ENCODE results near the gene RNU1-3. TPM values are rescaled to one million over a fixed set of nuclear protein-coding genes. Genes with fewer than 3 reads are reported as not detected.
"Not testable (repeated sequence)": the region's sequence is repeated elsewhere in the genome, so short reads cannot be mapped to it uniquely, and the experiment has no call there.

Gene RNU1-3
- total and polyA plus RNA-seq, 2 donors from 2014 or later, result 26.8 to 8,605 TPM

DNA sequence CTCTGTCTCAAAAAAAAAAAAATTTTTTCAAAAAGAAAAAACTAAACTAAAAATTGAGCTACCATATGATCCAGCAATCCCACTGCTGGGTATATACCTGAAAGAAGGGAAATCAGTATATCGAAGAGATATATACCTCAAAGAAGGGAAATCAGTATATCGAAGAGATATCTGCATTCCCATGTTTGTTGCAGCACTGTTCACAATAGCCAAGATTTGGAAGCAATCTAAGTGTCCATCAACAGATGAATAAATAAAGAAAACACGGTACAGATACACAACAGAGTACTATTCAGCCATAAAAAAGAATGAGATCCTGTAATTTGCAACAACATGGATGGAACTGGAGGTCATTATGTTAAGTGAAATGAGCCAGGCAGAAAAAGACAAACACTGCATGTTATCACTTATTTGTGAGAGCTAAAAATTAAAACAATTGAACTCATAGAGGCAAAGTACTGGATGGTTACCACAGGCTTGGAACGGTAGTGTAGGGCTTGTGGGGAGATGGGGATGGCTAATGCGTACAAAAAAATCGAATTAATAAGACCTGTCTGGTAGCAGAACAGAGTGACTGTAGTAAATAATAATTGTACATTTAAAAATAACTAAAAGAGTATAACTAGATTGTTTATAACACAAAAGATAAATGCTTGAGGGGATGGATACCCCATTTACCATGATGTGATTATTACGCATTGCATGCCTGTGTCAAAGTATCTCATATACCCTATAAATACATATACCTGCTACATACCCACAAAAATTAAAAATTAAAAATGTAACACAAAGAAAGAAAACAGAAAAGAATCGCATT, 25.4 kb downstream of the RNU1-3 start:
- FAIRE-seq; H3K9me3 ChIP-seq (ENCODE audit: control insufficient read depth in 2 of 3, insufficient read depth in 1 of 3, low read length in 3 of 3); H3K27ac ChIP-seq (ENCODE audit: low read depth in 2 of 2, low read length in 2 of 2); intact Hi-C loops (cut with DNase I); H3K9ac ChIP-seq (ENCODE audit: low read length in 3 of 3); H3K27me3 ChIP-seq (ENCODE audit: control insufficient read depth, insufficient read depth, low read length); DNase-seq; H3K4me3 ChIP-seq (ENCODE audit: low read length in 3 of 3); H3K36me3 ChIP-seq (ENCODE audit: control insufficient read depth in 2 of 3, insufficient read depth in 3 of 3, low read length in 3 of 3): not testable (repeated sequence)
- peaks cover 0 to 27% (median 21%) of the 10 kb centered on the region in 3 donors for H3K4me1 ChIP-seq (ENCODE audit: control insufficient read depth in 2 of 3, insufficient read depth in 2 of 3, low read depth in 1 of 3, low read length in 3 of 3)

DNA sequence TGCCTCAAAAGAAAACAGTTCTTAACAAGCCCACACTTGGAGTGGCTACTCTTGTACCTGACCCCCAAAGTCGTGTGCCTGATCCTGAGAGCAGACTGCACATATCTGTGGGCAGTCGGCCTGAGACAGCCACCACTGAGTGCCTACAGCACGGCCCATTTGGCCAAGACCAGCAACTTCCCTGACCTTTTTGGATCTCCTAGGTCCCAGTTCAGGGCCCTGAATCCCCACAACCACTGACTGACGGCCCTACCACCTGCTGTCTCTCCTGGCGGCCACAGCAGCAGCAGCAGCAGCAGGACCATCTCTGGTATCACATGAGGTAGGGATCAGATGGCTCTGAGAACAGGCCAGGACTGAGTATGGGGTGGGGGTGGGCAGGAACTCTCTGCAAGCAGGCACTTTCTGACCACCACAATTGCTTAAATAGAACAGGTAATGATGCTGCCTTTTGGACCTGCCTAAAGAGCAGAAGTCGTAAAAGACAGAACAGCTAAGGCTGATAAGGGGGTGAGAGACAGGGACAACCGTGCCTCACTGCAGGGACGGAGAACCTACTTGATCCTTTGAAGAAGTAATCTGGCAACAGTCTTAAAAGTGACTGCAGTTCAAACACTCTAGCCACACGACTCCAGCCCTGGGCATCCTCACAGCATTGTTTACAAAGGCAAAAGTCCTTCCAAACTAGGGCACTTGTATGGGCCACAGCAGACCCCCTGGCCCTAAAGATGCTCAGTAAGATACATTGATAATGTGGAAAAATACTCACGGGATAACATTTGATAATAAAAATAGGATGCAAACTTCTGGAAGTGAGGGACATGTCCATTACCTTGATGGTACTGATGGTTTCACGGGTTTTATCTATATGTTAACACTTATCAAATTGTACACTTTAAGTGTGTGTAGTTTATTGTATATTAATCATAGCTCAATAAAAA, 27.4 kb downstream of the RNU1-3 start:
- intact Hi-C loops (cut with DNase I); H3K27ac ChIP-seq (ENCODE audit: low read depth in 2 of 2, low read length in 2 of 2); FAIRE-seq; H3K27me3 ChIP-seq (ENCODE audit: control insufficient read depth, insufficient read depth, low read length); H3K9ac ChIP-seq (ENCODE audit: low read length in 3 of 3); H3K36me3 ChIP-seq (ENCODE audit: control insufficient read depth in 2 of 3, insufficient read depth in 3 of 3, low read length in 3 of 3); H3K4me3 ChIP-seq (ENCODE audit: low read length in 3 of 3); H3K9me3 ChIP-seq (ENCODE audit: control insufficient read depth in 2 of 3, insufficient read depth in 1 of 3, low read length in 3 of 3): not testable (repeated sequence)
- DNase-seq, result peak; percentile 63 to 83 (median 74)
- peaks cover 0 to 18% (median 13%) of the 10 kb centered on the region in 3 donors for H3K4me1 ChIP-seq (ENCODE audit: control insufficient read depth in 2 of 3, insufficient read depth in 2 of 3, low read depth in 1 of 3, low read length in 3 of 3)

DNA sequence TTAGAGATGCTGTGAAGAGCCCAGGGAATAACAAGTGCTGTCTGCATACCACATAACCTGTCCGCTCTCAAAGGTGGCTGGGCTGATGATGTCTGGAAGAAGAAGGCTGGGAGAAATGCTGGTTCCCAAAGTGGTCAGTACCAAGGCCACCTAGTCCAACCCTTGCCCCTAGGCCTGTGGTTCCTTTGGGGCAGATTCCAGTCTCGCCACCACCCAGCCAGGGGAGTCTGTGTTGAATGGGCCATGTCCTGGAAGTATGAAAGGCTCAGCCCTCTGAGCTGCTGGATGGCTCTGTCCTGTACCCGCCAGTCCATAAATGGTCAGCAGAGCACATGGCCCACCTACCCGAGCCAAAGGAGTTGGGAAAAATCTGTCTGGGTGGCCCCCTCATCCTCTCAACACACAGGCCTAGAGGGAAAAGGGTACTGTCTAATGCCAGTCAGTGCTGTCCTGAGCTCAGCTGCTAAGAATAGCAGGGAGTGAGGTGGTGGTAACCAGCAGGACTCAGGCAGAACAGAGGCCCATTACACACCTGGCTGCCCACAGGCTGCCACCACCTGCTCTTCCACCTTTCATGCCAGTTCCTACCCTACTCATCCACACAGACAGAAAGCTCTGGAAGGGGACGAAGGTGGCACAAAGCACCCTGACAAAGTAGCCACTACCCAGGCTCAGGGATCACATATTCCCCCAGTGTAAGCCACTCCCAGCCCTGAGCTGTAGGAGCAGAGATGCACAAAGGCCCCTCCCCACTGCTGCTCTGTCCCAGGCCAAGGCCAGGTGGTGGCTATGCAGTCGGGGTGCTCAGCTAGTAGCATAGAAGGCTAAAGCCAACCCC, 28.6 kb downstream of the RNU1-3 start:
- H3K36me3 ChIP-seq (ENCODE audit: control insufficient read depth in 2 of 3, insufficient read depth in 3 of 3, low read length in 3 of 3); H3K27me3 ChIP-seq (ENCODE audit: control insufficient read depth, insufficient read depth, low read length); H3K9ac ChIP-seq (ENCODE audit: low read length in 3 of 3); H3K9me3 ChIP-seq (ENCODE audit: control insufficient read depth in 2 of 3, insufficient read depth in 1 of 3, low read length in 3 of 3); H3K27ac ChIP-seq (ENCODE audit: low read depth in 2 of 2, low read length in 2 of 2); intact Hi-C loops (cut with DNase I); FAIRE-seq; H3K4me3 ChIP-seq (ENCODE audit: low read length in 3 of 3); H3K4me1 ChIP-seq (ENCODE audit: control insufficient read depth in 2 of 3, insufficient read depth in 2 of 3, low read depth in 1 of 3, low read length in 3 of 3): not testable (repeated sequence)
- DNase-seq, result peak in 2 of 5 donors; percentile 54 to 58

DNA sequence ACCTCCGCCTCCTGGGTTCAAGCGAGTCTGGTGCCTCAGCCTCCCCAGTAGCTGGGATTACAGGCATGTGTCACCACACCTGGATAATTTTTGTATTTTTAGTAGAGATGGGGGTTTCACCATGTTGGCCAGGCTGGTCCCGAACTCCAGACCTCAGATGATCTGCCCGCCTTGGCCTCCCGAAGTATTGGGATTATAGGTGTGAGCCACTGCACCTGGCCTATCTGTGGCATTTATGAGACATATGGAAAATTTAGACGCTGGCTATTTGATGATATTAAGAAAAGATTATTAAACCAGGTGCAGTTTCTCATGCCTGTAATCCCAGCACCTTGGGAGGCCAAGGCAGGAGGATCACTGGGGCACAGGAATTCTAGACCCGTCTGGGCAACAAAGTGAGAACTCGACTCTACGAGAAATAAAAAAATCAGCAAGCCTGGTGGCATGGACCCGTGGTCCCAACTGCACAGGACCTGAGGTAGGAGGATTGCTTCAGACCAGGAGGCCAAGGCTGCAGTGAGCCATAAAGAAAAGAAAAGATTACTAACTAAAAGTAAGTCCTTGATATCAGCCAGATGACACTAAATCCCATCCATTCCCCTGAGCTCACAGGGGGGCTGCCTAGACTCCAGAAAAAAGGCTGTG, 30.1 kb downstream of the RNU1-3 start:
- peak in 2 of 5 donors; percentile 39 to 59 for DNase-seq
- H3K9ac ChIP-seq (ENCODE audit: low read length in 3 of 3); H3K4me3 ChIP-seq (ENCODE audit: low read length in 3 of 3); FAIRE-seq; H3K4me1 ChIP-seq (ENCODE audit: control insufficient read depth in 2 of 3, insufficient read depth in 2 of 3, low read depth in 1 of 3, low read length in 3 of 3); H3K27ac ChIP-seq (ENCODE audit: low read depth in 2 of 2, low read length in 2 of 2); intact Hi-C loops (cut with DNase I); H3K27me3 ChIP-seq (ENCODE audit: control insufficient read depth, insufficient read depth, low read length); H3K9me3 ChIP-seq (ENCODE audit: control insufficient read depth in 2 of 3, insufficient read depth in 1 of 3, low read length in 3 of 3): not testable (repeated sequence)
- H3K36me3 ChIP-seq (ENCODE audit: control insufficient read depth in 2 of 3, insufficient read depth in 3 of 3, low read length in 3 of 3), result peaks cover 11 to 21% (median 19%) of the 10 kb centered on the region in 3 donors

DNA sequence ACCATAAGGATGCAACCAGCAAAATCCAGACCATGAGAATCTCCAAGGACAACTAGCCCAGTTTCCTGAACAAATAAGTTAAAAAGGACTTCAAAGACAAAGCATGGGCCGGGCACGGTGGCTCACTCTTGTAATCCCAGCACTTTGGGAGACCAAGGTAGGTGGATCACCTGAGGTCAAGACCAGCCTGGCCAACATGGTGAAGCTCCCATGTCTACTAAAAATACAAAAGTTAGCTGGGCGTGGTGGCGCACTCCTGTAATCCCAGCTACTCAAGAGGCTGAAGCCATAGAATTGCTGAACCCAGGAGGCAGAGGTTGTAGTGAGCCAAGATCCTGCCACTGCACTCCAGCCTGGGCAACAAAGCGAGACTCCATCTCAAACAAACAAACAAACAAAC, 30.8 kb downstream of the RNU1-3 start:
- H3K4me1 ChIP-seq (ENCODE audit: control insufficient read depth in 2 of 3, insufficient read depth in 2 of 3, low read depth in 1 of 3, low read length in 3 of 3); intact Hi-C loops (cut with DNase I); H3K9ac ChIP-seq (ENCODE audit: low read length in 3 of 3); H3K9me3 ChIP-seq (ENCODE audit: control insufficient read depth in 2 of 3, insufficient read depth in 1 of 3, low read length in 3 of 3); H3K27ac ChIP-seq (ENCODE audit: low read depth in 2 of 2, low read length in 2 of 2); H3K27me3 ChIP-seq (ENCODE audit: control insufficient read depth, insufficient read depth, low read length); FAIRE-seq; H3K4me3 ChIP-seq (ENCODE audit: low read length in 3 of 3): not testable (repeated sequence)
- peak in 2 of 5 donors; percentile 32 to 71 for DNase-seq
- H3K36me3 ChIP-seq (ENCODE audit: control insufficient read depth in 2 of 3, insufficient read depth in 3 of 3, low read length in 3 of 3), result peaks cover 12 to 28% (median 26%) of the 10 kb centered on the region in 3 donors

DNA sequence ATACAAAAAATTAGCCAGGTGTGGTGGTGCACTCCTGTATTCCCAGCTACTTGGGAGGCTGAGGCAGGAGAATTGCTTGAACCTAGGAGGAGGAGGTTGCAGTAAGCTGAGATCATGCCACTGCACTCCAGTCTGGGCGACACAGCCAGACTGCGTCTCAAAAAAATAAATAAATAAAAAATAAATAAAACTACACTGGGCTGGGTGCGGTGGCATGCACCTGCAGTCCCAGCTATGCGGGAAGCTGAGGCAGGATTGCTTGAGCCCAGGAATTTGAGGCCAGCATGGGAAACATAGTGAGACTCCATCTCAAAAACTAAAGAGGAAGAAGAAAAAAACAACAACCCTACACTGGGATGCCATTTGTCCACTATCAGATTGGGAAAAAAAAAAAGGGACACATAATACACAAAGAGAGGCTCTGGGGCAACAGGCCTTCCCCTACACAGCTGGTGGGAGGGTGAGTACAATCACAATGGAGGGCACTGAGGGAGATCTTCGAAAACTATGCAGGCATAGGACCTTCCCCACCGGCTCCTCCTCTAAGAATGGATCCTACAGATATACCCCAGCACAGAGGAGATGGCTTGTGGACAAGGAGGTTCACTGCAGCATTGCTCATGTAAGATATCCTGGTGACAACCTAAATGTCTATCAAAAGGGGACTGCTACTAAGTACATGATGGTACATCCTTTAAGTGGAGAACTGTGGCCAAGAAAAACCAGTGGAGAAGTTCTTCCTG, 33.0 kb downstream of the RNU1-3 start:
- H3K27ac ChIP-seq (ENCODE audit: low read depth in 2 of 2, low read length in 2 of 2); H3K4me1 ChIP-seq (ENCODE audit: control insufficient read depth in 2 of 3, insufficient read depth in 2 of 3, low read depth in 1 of 3, low read length in 3 of 3); intact Hi-C loops (cut with DNase I); H3K4me3 ChIP-seq (ENCODE audit: low read length in 3 of 3); H3K27me3 ChIP-seq (ENCODE audit: control insufficient read depth, insufficient read depth, low read length); H3K9me3 ChIP-seq (ENCODE audit: control insufficient read depth in 2 of 3, insufficient read depth in 1 of 3, low read length in 3 of 3); FAIRE-seq; H3K9ac ChIP-seq (ENCODE audit: low read length in 3 of 3): not testable (repeated sequence)
- DNase-seq, result peak in 3 of 5 donors; percentile 9 to 66 (median 39)
- peaks cover 16 to 48% (median 33%) of the 10 kb centered on the region in 3 donors for H3K36me3 ChIP-seq (ENCODE audit: control insufficient read depth in 2 of 3, insufficient read depth in 3 of 3, low read length in 3 of 3)

Data from kidney (tissue), 11 donors.